ENCODE results near the gene TMBIM6. TPM values are rescaled to one million over a fixed set of nuclear protein-coding genes. Genes with fewer than 3 reads are reported as not detected.

The TMBIM6 gene
- total RNA-seq, 4 donors from 2014 or later = 228 to 395 (median 322) TPM

DNA sequence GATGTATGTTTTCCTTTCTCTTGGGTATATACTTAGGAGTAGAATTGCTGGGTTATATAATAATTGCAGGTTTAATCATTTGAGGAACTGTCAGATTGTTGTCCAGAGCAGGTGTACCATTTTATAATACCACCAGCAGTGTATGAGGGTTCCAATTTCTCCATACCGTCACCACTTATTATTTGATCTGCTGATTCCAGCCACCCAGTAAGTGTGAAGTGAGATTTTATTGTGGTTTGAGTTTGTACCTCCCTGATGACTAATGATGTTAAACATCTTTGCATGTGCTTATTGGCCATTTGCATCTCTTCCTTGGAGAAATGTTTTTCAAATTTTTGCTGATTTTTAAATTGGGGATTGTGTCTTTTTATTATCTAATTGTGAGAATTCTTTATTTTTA, 71.8 kb downstream of the TMBIM6 start:
- peaks cover under 1 to 15% (median 2%) of the 10 kb centered on the region in 4 donors for H3K36me3 ChIP-seq
- peaks cover 25 to 36% (median 32%) of the 10 kb centered on the region in 4 donors for H3K4me1 ChIP-seq
- H3K4me3 ChIP-seq = no peak overlapping the region
- H3K27ac ChIP-seq (replicated peaks in 1 of 4) = no peak overlapping the region
- no peaks in the 10 kb centered on the region for H3K27me3 ChIP-seq
- intact Hi-C loops (cut with DNase I) = no loop called here
- H3K9me3 ChIP-seq = no peaks in the 10 kb centered on the region
- whole genome bisulfite sequencing = 89% methylated on average over 1 of the region's 1 CpG
- DNase-seq (ENCODE audit: extremely low spot score) = no peak
- TF ChIP-seq POLR2A (IDR thresholded peaks at IDR 0.05; ENCODE audit: low read depth) (no peak), POLR2AphosphoS5 (IDR thresholded peaks at IDR 0.05) (no peak), EP300 (IDR thresholded peaks at IDR 0.05) (no peak)
- TF ChIP-seq, protein P1, sequence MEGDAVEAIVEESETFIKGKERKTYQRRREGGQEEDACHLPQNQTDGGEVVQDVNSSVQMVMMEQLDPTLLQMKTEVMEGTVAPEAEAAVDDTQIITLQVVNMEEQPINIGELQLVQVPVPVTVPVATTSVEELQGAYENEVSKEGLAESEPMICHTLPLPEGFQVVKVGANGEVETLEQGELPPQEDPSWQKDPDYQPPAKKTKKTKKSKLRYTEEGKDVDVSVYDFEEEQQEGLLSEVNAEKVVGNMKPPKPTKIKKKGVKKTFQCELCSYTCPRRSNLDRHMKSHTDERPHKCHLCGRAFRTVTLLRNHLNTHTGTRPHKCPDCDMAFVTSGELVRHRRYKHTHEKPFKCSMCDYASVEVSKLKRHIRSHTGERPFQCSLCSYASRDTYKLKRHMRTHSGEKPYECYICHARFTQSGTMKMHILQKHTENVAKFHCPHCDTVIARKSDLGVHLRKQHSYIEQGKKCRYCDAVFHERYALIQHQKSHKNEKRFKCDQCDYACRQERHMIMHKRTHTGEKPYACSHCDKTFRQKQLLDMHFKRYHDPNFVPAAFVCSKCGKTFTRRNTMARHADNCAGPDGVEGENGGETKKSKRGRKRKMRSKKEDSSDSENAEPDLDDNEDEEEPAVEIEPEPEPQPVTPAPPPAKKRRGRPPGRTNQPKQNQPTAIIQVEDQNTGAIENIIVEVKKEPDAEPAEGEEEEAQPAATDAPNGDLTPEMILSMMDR (IDR thresholded peaks at IDR 0.05) = no peak

Small RNA genes lying within 50 kb of the gene (small RNA-seq; reads per million reads assigned to genes)
- gene AC020612.2 (0 reads per million in 3 donors), gene LSM6P2 (0 reads per million in 3 donors)

Other genes with a start within 250 kb of the TMBIM6 start
- gene KCNH3, start 202.5 kb upstream of the TMBIM6 start, total RNA-seq = under 1 TPM in 3 of 4 donors, not detected in 1; 0.34 to 0.66 (median 0.65) TPM
- 10 to 100 TPM; 43.7 to 71.9 (median 56.4) TPM for gene MCRS1, start 173.4 kb upstream of the TMBIM6 start, total RNA-seq
- gene FAM186B, start 135.9 kb upstream of the TMBIM6 start, total RNA-seq = under 1 TPM; under 0.01 to 0.46 (median 0.21) TPM
- gene PRPF40B, start 118.0 kb upstream of the TMBIM6 start, total RNA-seq = 10 to 100 TPM in 3 of 4 donors, 1 to 10 TPM in 1; 9.6 to 19.0 (median 13.9) TPM
- gene FMNL3, start 34.2 kb upstream of the TMBIM6 start, total RNA-seq = 10 to 100 TPM in 3 of 4 donors, 1 to 10 TPM in 1; 9.6 to 14.6 (median 12.8) TPM
- gene NCKAP5L, start 86.9 kb downstream of the TMBIM6 start, total RNA-seq = 10 to 100 TPM; 15.0 to 30.5 (median 23.0) TPM
- gene BCDIN3D, start 101.5 kb downstream of the TMBIM6 start, total RNA-seq = 1 to 10 TPM; 2.2 to 6.2 (median 5.5) TPM
- gene FAIM2, start 162.3 kb downstream of the TMBIM6 start, total RNA-seq = 10 to 100 TPM in 1 of 4 donors, 1 to 10 TPM in 3; 4.1 to 10.3 (median 7.4) TPM
- gene AQP2, start 209.2 kb downstream of the TMBIM6 start, total RNA-seq = not detected
- gene AQP5, start 220.3 kb downstream of the TMBIM6 start, total RNA-seq = under 1 TPM in 1 of 4 donors, not detected in 3; 0.83 TPM
- under 1 TPM in 1 of 4 donors, not detected in 3; 0.11 TPM for gene AQP6, start 231.4 kb downstream of the TMBIM6 start, total RNA-seq

All from esophagus muscularis mucosa (tissue), 4 donors.